WTC11 (cell line): ENCODE data around the gene RASGRF2. TPM values are rescaled to one million over a fixed set of nuclear protein-coding genes. Genes with fewer than 3 reads are reported as not detected.

ENCODE experiments used
- ATAC-seq: fragments of 200-7000 bp; cut with Tn5 transposase; 2 replicates; pipeline ENCODE4 v1.10.0; 2021; ENCODE audit warnings: mild to moderate bottlenecking, moderate library complexity
- CTCF ChIA-PET: fragments of 300-600 bp; sonication (Branson Sonifier 250); formaldehyde crosslinking; loops from one replicate; lab custom pipeline; 2021; ENCODE audit warnings: antibody characterized with exemption; lab: Charles Lee
- POLR2A ChIA-PET: fragments of 350-600 bp; sonication (Branson Sonifier 250); formaldehyde crosslinking; loops from one replicate; lab custom pipeline; 2021; ENCODE audit warnings: antibody characterized with exemption; lab: Charles Lee
- DNase-seq: peaks from one replicate; pipeline ENCODE4 v3.0.0; 2021; ENCODE audit warnings: low spot score
- H3K27ac Mint-ChIP-seq: 2 replicates; pipeline ENCODE4 v1.8.0; 2021; ENCODE audit warnings: mixed read lengths
- H3K27me3 Mint-ChIP-seq: 2 replicates; pipeline ENCODE4 v1.8.0; 2021; ENCODE audit warnings: low read depth, mild to moderate bottlenecking, moderate library complexity, mixed read lengths
- H3K36me3 Mint-ChIP-seq: 2 replicates; pipeline ENCODE4 v1.8.0; 2021; ENCODE audit warnings: mixed read lengths
- H3K4me1 Mint-ChIP-seq: 2 replicates; pipeline ENCODE4 v1.8.0; 2022; ENCODE audit warnings: mixed read lengths
- H3K4me3 Mint-ChIP-seq: 2 replicates; pipeline ENCODE4 v1.8.0; 2021; ENCODE audit warnings: mild to moderate bottlenecking, moderate library complexity, mixed read lengths
- H3K9me3 Mint-ChIP-seq: 2 replicates; pipeline ENCODE4 v1.8.0; 2021; ENCODE audit warnings: mixed read lengths
- CBFB ChIP-seq: sonication (generic); formaldehyde crosslinking; IDR thresholded peaks from 2 replicates; pipeline ENCODE4 v1.8.1; 2022; ENCODE audit warnings: mild to moderate bottlenecking, low read depth, missing genetic modification reagents
- ELF4 ChIP-seq: sonication (generic); formaldehyde crosslinking; IDR thresholded peaks from 2 replicates; pipeline ENCODE4 v1.8.1; 2022; ENCODE audit warnings: low read depth, mild to moderate bottlenecking, moderate library complexity, missing genetic modification reagents
- ESRRA ChIP-seq: sonication (generic); formaldehyde crosslinking; IDR thresholded peaks from 2 replicates; pipeline ENCODE4 v1.8.1; 2022; ENCODE audit warnings: mild to moderate bottlenecking, missing genetic modification reagents, borderline replicate concordance
- ETV6 ChIP-seq: sonication (generic); formaldehyde crosslinking; IDR thresholded peaks from 2 replicates; pipeline ENCODE4 v1.8.1; 2022; ENCODE audit warnings: mild to moderate bottlenecking, missing genetic modification reagents
- FOXP1 ChIP-seq: sonication (generic); formaldehyde crosslinking; IDR thresholded peaks from 2 replicates; pipeline ENCODE4 v1.8.0; 2022; ENCODE audit warnings: missing genetic modification reagents, mild to moderate bottlenecking, moderate library complexity, borderline replicate concordance
- GABPB1 ChIP-seq: sonication (generic); formaldehyde crosslinking; IDR thresholded peaks from 2 replicates; pipeline ENCODE4 v1.8.1; 2023; ENCODE audit warnings: mild to moderate bottlenecking, missing genetic modification reagents
- HMGA2 ChIP-seq: fragments of 250-450 bp; sonication (Bioruptor Pico); IDR thresholded peaks from 2 replicates; pipeline ENCODE4 v1.4.0; 2021; ENCODE audit warnings: mild to moderate bottlenecking, moderate library complexity
- IRF1 ChIP-seq: sonication (generic); formaldehyde crosslinking; IDR thresholded peaks from 2 replicates; pipeline ENCODE4 v1.8.0; 2023; ENCODE audit warnings: missing genetic modification reagents
- NFE2L1 ChIP-seq: sonication (generic); formaldehyde crosslinking; IDR thresholded peaks from 2 replicates; pipeline ENCODE4 v1.8.1; 2023; ENCODE audit warnings: missing genetic modification reagents
- RELA ChIP-seq: sonication (generic); formaldehyde crosslinking; IDR thresholded peaks from 2 replicates; pipeline ENCODE4 v1.8.1; 2022; ENCODE audit warnings: missing genetic modification reagents, mild to moderate bottlenecking, borderline replicate concordance
- SOX15 ChIP-seq: fragments of 250-450 bp; sonication (Bioruptor Pico); IDR thresholded peaks from 2 replicates; pipeline ENCODE4 v1.9.0; 2021; ENCODE audit warnings: mild to moderate bottlenecking
- TP53 ChIP-seq: sonication (generic); formaldehyde crosslinking; IDR thresholded peaks from 2 replicates; pipeline ENCODE4 v1.8.1; 2023; ENCODE audit warnings: mild to moderate bottlenecking, missing genetic modification reagents
- USF1 ChIP-seq: sonication (generic); formaldehyde crosslinking; IDR thresholded peaks from 2 replicates; pipeline ENCODE4 v1.8.0; 2022; ENCODE audit warnings: mild to moderate bottlenecking, missing genetic modification reagents
- ZNF396 ChIP-seq: fragments of 250-450 bp; sonication (Bioruptor Pico); IDR thresholded peaks from 2 replicates; pipeline ENCODE4 v1.8.0; 2021; ENCODE audit warnings: mild to moderate bottlenecking, moderate library complexity, borderline replicate concordance
- ZNF671 ChIP-seq: fragments of 250-450 bp; sonication (Bioruptor Pico); IDR thresholded peaks from 2 replicates; pipeline ENCODE4 v1.8.0; 2021; ENCODE audit warnings: mild to moderate bottlenecking
- ZSCAN18 ChIP-seq: fragments of 250-450 bp; sonication (Bioruptor Pico); IDR thresholded peaks from 2 replicates; pipeline ENCODE4 v2.1.2; 2022; ENCODE audit warnings: mild to moderate bottlenecking, moderate library complexity
- total RNA-seq: library from RNA; stranded (reverse); gene quantifications from 3 replicates; pipeline ENCODE4 v1.2.3, GENCODE V29; 2021
- TF ChIP-seq, protein P1 (sequence below): fragments of 250-450 bp; sonication (Bioruptor Pico); IDR thresholded peaks from 2 replicates; pipeline ENCODE4 v1.9.0; 2021; ENCODE audit warnings: mild to moderate bottlenecking, borderline replicate concordance
- TF ChIP-seq, protein P2 (sequence below): sonication (generic); formaldehyde crosslinking; IDR thresholded peaks from 2 replicates; pipeline ENCODE4 v1.8.1; 2022; ENCODE audit warnings: mild to moderate bottlenecking, missing genetic modification reagents, moderate library complexity, borderline replicate concordance
- TF ChIP-seq, protein P3 (sequence below): sonication (generic); formaldehyde crosslinking; IDR thresholded peaks from 2 replicates; pipeline ENCODE4 v1.8.1; 2023; ENCODE audit warnings: mild to moderate bottlenecking, missing genetic modification reagents, moderate library complexity
- TF ChIP-seq, protein P4 (sequence below): fragments of 250-450 bp; sonication (Bioruptor Pico); conservative IDR thresholded peaks from 2 replicates; pipeline ENCODE4 v1.9.0; 2021; ENCODE audit warnings: mild to moderate bottlenecking

Gene RASGRF2
- total RNA-seq, 1 experiment from 2014 or later = 17.6 TPM

DNA sequence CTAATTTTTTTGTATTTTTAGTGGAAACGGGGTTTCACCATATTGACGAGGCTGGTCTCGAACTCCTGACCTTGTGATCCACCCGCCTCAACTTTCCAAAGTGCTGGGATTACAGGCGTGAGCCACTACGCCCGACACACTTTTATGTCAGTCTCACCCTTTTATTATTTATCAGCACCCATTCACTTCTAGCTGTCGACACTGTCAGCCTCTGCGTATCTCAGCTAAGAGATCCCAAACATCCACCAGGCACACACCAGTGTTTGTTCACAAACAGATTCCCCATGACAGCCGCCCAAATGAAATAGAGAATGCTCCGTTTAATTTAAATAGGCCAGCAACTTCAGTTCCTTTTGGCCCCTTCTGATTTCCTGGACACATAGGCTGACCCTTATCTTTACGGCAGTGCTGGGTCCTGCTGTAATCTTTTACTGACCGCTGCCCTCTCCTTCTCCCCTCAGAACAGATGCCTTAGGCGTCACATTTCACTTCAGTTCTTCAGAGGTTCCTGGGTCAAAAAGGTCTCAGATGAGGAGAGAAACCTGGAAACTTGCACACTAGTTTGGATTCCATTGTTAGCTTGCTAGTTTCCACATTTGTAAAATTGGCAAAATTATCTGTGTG is 229.8 kb downstream of the RASGRF2 start (continued):
- no peak for TF ChIP-seq ZNF671

- POLR2A ChIA-PET = no interaction called here
- peaks cover 42% of the 10 kb centered on the region for H3K4me1 Mint-ChIP-seq
- CTCF ChIA-PET = interaction anchor here (1.7 to 1.8 kb wide), 2 partner anchors 480 to 505 kb away, joined by 4 to 6 read pairs; no protein-coding TSS in a partner anchor
- H3K4me3 Mint-ChIP-seq = no peak overlapping the region
- H3K27ac Mint-ChIP-seq = 0 out of 2 replicates have a peak overlapping the region, but pooled peaks have one; percentile 20
- H3K36me3 Mint-ChIP-seq = no peaks in the 10 kb centered on the region
- no peaks in the 10 kb centered on the region for H3K9me3 Mint-ChIP-seq
- peaks cover 4% of the 10 kb centered on the region for H3K27me3 Mint-ChIP-seq
- TF ChIP-seq HMGA2 (no peak), IRF1 (no peak), SOX15 (CRISPR knock-in tag) (no peak), CBFB (CRISPR knock-in tag) (no peak), ETV6 (CRISPR knock-in tag) (no peak), ZSCAN18 (CRISPR knock-in tag) (no peak), NFE2L1 (CRISPR knock-in tag) (no peak), RELA (CRISPR knock-in tag) (no peak), USF1 (CRISPR knock-in tag) (no peak), ESRRA (CRISPR knock-in tag) (no peak), ELF4 (CRISPR knock-in tag) (no peak), GABPB1 (CRISPR knock-in tag) (no peak), ZNF396 (CRISPR knock-in tag) (no peak), TP53 (CRISPR knock-in tag) (no peak), FOXP1 (CRISPR knock-in tag) (no peak)
- TF ChIP-seq, protein P1, sequence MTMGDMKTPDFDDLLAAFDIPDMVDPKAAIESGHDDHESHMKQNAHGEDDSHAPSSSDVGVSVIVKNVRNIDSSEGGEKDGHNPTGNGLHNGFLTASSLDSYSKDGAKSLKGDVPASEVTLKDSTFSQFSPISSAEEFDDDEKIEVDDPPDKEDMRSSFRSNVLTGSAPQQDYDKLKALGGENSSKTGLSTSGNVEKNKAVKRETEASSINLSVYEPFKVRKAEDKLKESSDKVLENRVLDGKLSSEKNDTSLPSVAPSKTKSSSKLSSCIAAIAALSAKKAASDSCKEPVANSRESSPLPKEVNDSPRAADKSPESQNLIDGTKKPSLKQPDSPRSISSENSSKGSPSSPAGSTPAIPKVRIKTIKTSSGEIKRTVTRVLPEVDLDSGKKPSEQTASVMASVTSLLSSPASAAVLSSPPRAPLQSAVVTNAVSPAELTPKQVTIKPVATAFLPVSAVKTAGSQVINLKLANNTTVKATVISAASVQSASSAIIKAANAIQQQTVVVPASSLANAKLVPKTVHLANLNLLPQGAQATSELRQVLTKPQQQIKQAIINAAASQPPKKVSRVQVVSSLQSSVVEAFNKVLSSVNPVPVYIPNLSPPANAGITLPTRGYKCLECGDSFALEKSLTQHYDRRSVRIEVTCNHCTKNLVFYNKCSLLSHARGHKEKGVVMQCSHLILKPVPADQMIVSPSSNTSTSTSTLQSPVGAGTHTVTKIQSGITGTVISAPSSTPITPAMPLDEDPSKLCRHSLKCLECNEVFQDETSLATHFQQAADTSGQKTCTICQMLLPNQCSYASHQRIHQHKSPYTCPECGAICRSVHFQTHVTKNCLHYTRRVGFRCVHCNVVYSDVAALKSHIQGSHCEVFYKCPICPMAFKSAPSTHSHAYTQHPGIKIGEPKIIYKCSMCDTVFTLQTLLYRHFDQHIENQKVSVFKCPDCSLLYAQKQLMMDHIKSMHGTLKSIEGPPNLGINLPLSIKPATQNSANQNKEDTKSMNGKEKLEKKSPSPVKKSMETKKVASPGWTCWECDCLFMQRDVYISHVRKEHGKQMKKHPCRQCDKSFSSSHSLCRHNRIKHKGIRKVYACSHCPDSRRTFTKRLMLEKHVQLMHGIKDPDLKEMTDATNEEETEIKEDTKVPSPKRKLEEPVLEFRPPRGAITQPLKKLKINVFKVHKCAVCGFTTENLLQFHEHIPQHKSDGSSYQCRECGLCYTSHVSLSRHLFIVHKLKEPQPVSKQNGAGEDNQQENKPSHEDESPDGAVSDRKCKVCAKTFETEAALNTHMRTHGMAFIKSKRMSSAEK (CRISPR knock-in tag) = no peak
- TF ChIP-seq, protein P2, sequence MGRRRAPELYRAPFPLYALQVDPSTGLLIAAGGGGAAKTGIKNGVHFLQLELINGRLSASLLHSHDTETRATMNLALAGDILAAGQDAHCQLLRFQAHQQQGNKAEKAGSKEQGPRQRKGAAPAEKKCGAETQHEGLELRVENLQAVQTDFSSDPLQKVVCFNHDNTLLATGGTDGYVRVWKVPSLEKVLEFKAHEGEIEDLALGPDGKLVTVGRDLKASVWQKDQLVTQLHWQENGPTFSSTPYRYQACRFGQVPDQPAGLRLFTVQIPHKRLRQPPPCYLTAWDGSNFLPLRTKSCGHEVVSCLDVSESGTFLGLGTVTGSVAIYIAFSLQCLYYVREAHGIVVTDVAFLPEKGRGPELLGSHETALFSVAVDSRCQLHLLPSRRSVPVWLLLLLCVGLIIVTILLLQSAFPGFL (CRISPR knock-in tag) = no peak
- TF ChIP-seq, protein P3, sequence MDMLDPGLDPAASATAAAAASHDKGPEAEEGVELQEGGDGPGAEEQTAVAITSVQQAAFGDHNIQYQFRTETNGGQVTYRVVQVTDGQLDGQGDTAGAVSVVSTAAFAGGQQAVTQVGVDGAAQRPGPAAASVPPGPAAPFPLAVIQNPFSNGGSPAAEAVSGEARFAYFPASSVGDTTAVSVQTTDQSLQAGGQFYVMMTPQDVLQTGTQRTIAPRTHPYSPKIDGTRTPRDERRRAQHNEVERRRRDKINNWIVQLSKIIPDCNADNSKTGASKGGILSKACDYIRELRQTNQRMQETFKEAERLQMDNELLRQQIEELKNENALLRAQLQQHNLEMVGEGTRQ (CRISPR knock-in tag) = no peak
- TF ChIP-seq, protein P4, sequence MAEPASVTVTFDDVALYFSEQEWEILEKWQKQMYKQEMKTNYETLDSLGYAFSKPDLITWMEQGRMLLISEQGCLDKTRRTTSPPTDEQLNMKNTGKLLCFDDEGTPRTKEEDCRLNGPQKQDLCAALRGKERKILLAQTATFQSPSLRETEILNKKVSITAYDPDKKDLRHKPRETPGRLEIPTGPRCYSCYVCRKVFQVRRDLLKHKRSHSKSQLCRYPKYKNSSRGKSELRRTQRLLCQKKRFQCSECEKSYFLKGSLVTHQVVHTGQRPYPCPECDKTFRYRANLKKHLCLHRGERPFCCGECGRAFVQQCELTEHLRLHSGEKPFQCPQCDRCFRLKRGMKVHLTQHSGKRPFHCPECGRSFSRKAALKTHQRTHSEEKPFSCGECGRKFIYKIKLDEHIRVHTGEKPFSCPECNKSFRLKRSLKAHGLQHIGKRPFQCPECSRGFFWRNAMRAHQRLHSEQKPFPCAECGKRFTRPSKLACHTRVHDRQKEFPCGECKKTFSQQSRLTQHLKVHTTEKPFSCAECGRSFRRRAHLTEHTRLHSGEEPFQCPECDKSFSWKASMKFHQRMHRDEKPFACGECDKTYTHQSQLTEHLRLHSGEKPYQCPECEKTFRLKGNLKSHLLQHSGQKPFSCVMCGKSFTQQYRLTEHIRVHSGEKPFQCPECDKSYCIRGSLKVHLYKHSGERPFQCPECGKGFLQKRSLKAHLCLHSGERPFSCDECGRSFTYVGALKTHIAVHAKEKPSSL = no peak
- ATAC-seq (no peak), DNase-seq (no peak)
Observed at GRCh38 chr5:81191726-81192372, 231.7 kb downstream of the RASGRF2 start.
